WTC11 (cell line): ENCODE measurements around the gene ALS2CL. TPM values are rescaled to one million over a fixed set of nuclear protein-coding genes. Genes with fewer than 3 reads are reported as not detected.

ENCODE experiments used
- CREB1 ChIP-seq: sonication (generic); formaldehyde crosslinking; IDR thresholded peaks from 2 replicates; pipeline ENCODE4 v1.8.0; 2023; ENCODE audit warnings: mild to moderate bottlenecking, missing genetic modification reagents
- ESRRA ChIP-seq: sonication (generic); formaldehyde crosslinking; IDR thresholded peaks from 2 replicates; pipeline ENCODE4 v1.8.1; 2022; ENCODE audit warnings: mild to moderate bottlenecking, missing genetic modification reagents, borderline replicate concordance
- FOXP1 ChIP-seq: sonication (generic); formaldehyde crosslinking; IDR thresholded peaks from 2 replicates; pipeline ENCODE4 v1.8.0; 2022; ENCODE audit warnings: missing genetic modification reagents, mild to moderate bottlenecking, moderate library complexity, borderline replicate concordance
- GRHL2 ChIP-seq: fragments of 250-450 bp; sonication (Bioruptor Pico); IDR thresholded peaks from 2 replicates; pipeline ENCODE4 v1.8.0; 2022; ENCODE audit warnings: mild to moderate bottlenecking, moderate library complexity; ENCODE audit not compliant: insufficient replicate concordance, severe bottlenecking
- JUN ChIP-seq: sonication (generic); formaldehyde crosslinking; IDR thresholded peaks from 2 replicates; pipeline ENCODE4 v1.8.0; 2023; ENCODE audit warnings: mild to moderate bottlenecking, missing genetic modification reagents
- MYBL2 ChIP-seq: sonication (generic); formaldehyde crosslinking; IDR thresholded peaks from 2 replicates; pipeline ENCODE4 v1.8.1; 2023; ENCODE audit warnings: mild to moderate bottlenecking, moderate library complexity, missing genetic modification reagents
- NR3C1 ChIP-seq: sonication (generic); formaldehyde crosslinking; conservative IDR thresholded peaks from 2 replicates; pipeline ENCODE4 v1.8.1; 2023; ENCODE audit warnings: low read depth, mild to moderate bottlenecking, missing genetic modification reagents
- OVOL2 ChIP-seq: fragments of 250-450 bp; sonication (Bioruptor Pico); IDR thresholded peaks from 2 replicates; pipeline ENCODE4 v1.9.0; 2021; ENCODE audit warnings: mild to moderate bottlenecking, borderline replicate concordance
- PRRX2 ChIP-seq: fragments of 250-450 bp; sonication (Bioruptor Pico); IDR thresholded peaks from 2 replicates; pipeline ENCODE4 v1.8.0; 2021; ENCODE audit warnings: mild to moderate bottlenecking
- TEAD1 ChIP-seq: sonication (generic); formaldehyde crosslinking; IDR thresholded peaks from 2 replicates; pipeline ENCODE4 v1.8.0; 2022; ENCODE audit warnings: mild to moderate bottlenecking, missing genetic modification reagents
- TP53 ChIP-seq: sonication (generic); formaldehyde crosslinking; IDR thresholded peaks from 2 replicates; pipeline ENCODE4 v1.8.1; 2023; ENCODE audit warnings: mild to moderate bottlenecking, missing genetic modification reagents
- ZBTB21 ChIP-seq: sonication (generic); formaldehyde crosslinking; IDR thresholded peaks from 2 replicates; pipeline ENCODE4 v1.8.1; 2023; ENCODE audit warnings: mild to moderate bottlenecking, missing genetic modification reagents, borderline replicate concordance
- ZNF263 ChIP-seq: sonication (generic); formaldehyde crosslinking; IDR thresholded peaks from 2 replicates; pipeline ENCODE4 v1.8.1; 2022; ENCODE audit warnings: low read depth, mild to moderate bottlenecking, moderate library complexity, missing genetic modification reagents
- total RNA-seq: library from RNA; stranded (reverse); gene quantifications from 3 replicates; pipeline ENCODE4 v1.2.3, GENCODE V29; 2021
- TF ChIP-seq, protein P1 (sequence below): fragments of 200-600 bp; IDR thresholded peaks from 2 replicates; pipeline ENCODE4 v1.8.0; 2022; ENCODE audit warnings: antibody characterized with exemption
- TF ChIP-seq, protein P2 (sequence below): sonication (generic); formaldehyde crosslinking; IDR thresholded peaks from 2 replicates; pipeline ENCODE4 v1.8.0; 2023; ENCODE audit warnings: missing genetic modification reagents
- TF ChIP-seq, protein P3 (sequence below): sonication (generic); formaldehyde crosslinking; IDR thresholded peaks from 2 replicates; pipeline ENCODE4 v1.8.0; 2022; ENCODE audit warnings: mild to moderate bottlenecking, missing genetic modification reagents
- TF ChIP-seq, protein P4 (sequence below): sonication (generic); formaldehyde crosslinking; IDR thresholded peaks from 2 replicates; pipeline ENCODE4 v1.8.1; 2023; ENCODE audit warnings: mild to moderate bottlenecking, missing genetic modification reagents, borderline replicate concordance
- TF ChIP-seq, protein P5 (sequence below): sonication (generic); formaldehyde crosslinking; IDR thresholded peaks from 2 replicates; pipeline ENCODE4 v1.8.1; 2023; ENCODE audit warnings: mild to moderate bottlenecking, missing genetic modification reagents, moderate library complexity
- TF ChIP-seq, protein P6 (sequence below): sonication (generic); formaldehyde crosslinking; IDR thresholded peaks from 2 replicates; pipeline ENCODE4 v1.8.1; 2023; ENCODE audit warnings: mild to moderate bottlenecking, moderate library complexity, missing genetic modification reagents

The ALS2CL gene
- total RNA-seq, 1 experiment from 2014 or later = 12.6 TPM

DNA sequence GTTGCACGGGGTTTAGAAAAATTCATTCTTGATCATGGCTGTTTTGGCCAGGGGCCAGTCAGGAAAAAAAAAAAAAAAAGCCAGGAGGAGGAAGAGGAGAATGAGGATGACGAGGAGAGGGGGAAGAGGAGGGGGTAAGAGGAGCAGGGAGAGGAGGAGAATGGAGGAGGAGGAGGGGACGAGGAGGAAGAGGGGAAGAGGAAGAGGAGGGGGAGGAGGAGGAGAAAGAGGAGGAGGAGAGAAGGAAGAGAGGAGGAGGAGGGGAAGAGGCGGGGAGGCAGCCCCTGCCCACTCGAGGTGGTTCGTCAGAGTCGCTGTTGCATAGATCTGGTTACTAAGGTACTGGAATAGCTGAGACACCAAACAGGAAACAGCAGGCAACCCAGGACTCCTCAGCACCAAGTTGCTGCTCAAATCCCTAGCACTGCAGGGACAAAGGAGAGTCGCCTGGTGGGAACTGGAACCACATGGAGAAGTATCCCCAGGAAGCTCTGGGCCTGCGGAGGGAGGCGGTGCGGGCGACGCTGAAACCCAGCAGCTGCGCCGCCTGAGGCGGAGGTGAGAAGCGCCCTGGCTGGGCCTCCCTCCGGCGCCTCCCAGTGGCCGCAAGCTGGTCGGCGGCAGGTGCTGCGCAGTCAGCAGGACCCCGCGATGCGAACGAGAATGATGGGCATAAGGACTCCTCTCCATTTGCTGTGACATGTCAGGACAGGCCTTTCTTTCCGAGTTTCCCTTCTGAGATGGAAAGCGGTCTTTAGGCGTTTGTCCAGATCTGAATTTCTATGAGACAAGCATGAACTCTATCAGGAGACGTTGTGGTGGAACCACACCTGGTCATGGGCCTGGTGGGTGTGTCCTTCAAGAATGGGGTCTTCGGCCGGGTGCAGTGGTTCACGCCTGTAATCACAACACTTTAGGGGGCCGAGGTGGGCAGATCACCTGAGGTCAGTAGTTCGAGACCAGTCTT, 63.6 kb downstream of the ALS2CL start (continued):
- TF ChIP-seq, protein P1, sequence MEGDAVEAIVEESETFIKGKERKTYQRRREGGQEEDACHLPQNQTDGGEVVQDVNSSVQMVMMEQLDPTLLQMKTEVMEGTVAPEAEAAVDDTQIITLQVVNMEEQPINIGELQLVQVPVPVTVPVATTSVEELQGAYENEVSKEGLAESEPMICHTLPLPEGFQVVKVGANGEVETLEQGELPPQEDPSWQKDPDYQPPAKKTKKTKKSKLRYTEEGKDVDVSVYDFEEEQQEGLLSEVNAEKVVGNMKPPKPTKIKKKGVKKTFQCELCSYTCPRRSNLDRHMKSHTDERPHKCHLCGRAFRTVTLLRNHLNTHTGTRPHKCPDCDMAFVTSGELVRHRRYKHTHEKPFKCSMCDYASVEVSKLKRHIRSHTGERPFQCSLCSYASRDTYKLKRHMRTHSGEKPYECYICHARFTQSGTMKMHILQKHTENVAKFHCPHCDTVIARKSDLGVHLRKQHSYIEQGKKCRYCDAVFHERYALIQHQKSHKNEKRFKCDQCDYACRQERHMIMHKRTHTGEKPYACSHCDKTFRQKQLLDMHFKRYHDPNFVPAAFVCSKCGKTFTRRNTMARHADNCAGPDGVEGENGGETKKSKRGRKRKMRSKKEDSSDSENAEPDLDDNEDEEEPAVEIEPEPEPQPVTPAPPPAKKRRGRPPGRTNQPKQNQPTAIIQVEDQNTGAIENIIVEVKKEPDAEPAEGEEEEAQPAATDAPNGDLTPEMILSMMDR = peak; percentile 44; the same call in 1 of the 2 replicates
- TF ChIP-seq, protein P2, sequence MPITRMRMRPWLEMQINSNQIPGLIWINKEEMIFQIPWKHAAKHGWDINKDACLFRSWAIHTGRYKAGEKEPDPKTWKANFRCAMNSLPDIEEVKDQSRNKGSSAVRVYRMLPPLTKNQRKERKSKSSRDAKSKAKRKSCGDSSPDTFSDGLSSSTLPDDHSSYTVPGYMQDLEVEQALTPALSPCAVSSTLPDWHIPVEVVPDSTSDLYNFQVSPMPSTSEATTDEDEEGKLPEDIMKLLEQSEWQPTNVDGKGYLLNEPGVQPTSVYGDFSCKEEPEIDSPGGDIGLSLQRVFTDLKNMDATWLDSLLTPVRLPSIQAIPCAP (CRISPR knock-in tag) = 0 out of 2 replicates have a peak, but pooled peaks have one; percentile 30
- no peak for TF ChIP-seq NR3C1 (CRISPR knock-in tag)
- peak; percentile 82 for TF ChIP-seq FOXP1 (CRISPR knock-in tag)
- no peak for TF ChIP-seq GRHL2 (CRISPR knock-in tag)
- TF ChIP-seq, protein P3, sequence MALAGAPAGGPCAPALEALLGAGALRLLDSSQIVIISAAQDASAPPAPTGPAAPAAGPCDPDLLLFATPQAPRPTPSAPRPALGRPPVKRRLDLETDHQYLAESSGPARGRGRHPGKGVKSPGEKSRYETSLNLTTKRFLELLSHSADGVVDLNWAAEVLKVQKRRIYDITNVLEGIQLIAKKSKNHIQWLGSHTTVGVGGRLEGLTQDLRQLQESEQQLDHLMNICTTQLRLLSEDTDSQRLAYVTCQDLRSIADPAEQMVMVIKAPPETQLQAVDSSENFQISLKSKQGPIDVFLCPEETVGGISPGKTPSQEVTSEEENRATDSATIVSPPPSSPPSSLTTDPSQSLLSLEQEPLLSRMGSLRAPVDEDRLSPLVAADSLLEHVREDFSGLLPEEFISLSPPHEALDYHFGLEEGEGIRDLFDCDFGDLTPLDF (CRISPR knock-in tag) = peak; percentile 69; the same call in 1 of the 2 replicates
- no peak for TF ChIP-seq JUN (CRISPR knock-in tag)
- TF ChIP-seq, protein P4, sequence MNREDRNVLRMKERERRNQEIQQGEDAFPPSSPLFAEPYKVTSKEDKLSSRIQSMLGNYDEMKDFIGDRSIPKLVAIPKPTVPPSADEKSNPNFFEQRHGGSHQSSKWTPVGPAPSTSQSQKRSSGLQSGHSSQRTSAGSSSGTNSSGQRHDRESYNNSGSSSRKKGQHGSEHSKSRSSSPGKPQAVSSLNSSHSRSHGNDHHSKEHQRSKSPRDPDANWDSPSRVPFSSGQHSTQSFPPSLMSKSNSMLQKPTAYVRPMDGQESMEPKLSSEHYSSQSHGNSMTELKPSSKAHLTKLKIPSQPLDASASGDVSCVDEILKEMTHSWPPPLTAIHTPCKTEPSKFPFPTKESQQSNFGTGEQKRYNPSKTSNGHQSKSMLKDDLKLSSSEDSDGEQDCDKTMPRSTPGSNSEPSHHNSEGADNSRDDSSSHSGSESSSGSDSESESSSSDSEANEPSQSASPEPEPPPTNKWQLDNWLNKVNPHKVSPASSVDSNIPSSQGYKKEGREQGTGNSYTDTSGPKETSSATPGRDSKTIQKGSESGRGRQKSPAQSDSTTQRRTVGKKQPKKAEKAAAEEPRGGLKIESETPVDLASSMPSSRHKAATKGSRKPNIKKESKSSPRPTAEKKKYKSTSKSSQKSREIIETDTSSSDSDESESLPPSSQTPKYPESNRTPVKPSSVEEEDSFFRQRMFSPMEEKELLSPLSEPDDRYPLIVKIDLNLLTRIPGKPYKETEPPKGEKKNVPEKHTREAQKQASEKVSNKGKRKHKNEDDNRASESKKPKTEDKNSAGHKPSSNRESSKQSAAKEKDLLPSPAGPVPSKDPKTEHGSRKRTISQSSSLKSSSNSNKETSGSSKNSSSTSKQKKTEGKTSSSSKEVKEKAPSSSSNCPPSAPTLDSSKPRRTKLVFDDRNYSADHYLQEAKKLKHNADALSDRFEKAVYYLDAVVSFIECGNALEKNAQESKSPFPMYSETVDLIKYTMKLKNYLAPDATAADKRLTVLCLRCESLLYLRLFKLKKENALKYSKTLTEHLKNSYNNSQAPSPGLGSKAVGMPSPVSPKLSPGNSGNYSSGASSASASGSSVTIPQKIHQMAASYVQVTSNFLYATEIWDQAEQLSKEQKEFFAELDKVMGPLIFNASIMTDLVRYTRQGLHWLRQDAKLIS (CRISPR knock-in tag) = no peak
- TF ChIP-seq TEAD1 (CRISPR knock-in tag) = peak; percentile 66; the same call in 1 of the 2 replicates
- TF ChIP-seq MYBL2 (CRISPR knock-in tag) = 0 out of 2 replicates have a peak, but pooled peaks have one; percentile 72
- TF ChIP-seq ESRRA (CRISPR knock-in tag) = peak; percentile 65; the same call in 1 of the 2 replicates
- TF ChIP-seq, protein P5, sequence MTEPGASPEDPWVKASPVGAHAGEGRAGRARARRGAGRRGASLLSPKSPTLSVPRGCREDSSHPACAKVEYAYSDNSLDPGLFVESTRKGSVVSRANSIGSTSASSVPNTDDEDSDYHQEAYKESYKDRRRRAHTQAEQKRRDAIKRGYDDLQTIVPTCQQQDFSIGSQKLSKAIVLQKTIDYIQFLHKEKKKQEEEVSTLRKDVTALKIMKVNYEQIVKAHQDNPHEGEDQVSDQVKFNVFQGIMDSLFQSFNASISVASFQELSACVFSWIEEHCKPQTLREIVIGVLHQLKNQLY (CRISPR knock-in tag) = no peak
- TF ChIP-seq, protein P6, sequence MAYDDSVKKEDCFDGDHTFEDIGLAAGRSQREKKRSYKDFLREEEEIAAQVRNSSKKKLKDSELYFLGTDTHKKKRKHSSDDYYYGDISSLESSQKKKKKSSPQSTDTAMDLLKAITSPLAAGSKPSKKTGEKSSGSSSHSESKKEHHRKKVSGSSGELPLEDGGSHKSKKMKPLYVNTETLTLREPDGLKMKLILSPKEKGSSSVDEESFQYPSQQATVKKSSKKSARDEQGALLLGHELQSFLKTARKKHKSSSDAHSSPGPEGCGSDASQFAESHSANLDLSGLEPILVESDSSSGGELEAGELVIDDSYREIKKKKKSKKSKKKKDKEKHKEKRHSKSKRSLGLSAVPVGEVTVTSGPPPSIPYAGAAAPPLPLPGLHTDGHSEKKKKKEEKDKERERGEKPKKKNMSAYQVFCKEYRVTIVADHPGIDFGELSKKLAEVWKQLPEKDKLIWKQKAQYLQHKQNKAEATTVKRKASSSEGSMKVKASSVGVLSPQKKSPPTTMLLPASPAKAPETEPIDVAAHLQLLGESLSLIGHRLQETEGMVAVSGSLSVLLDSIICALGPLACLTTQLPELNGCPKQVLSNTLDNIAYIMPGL (CRISPR knock-in tag) = peak; percentile 90
- TF ChIP-seq PRRX2 (CRISPR knock-in tag) = no peak
- peak; percentile 85 for TF ChIP-seq ZNF263 (CRISPR knock-in tag)
- TF ChIP-seq CREB1 (CRISPR knock-in tag) = peak; percentile 48; the same call in 1 of the 2 replicates
- no peak for TF ChIP-seq ZBTB21
- no peak for TF ChIP-seq OVOL2 (CRISPR knock-in tag)
- TF ChIP-seq TP53 (CRISPR knock-in tag) = no peak
